GM19023 (cell line): Measurements from ENCODE around the gene SYT1.
"Not testable (repeated sequence)": the region's sequence is repeated elsewhere in the genome, so short reads cannot be mapped to it uniquely, and the experiment has no call there.

Source experiments
- ATAC-seq: cut with Tn5 transposase; IDR thresholded peaks from one replicate; pipeline ENCODE4 v1.9.1; 2021; ENCODE audit warnings: mild to moderate bottlenecking, moderate library complexity; ENCODE audit not compliant: unreplicated experiment

The SYT1 gene

DNA sequence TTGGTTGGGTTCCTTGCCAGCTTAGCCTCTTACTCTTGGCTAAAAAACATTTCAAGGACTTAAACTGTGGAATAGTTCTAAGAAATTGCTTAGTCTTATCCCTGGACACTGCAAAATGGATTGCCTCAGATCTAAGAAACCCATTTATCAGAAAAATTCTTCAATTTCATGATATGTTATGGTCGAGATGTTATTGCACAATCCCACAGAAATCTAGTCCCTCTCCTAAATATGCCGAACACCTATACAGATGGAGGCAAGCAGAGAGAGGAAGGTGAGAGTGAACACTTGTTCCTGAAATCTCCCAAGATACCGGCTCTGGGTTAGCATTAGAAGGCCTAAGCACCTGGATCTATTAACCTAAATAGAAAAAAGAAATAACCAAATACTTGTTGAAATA is 559.0 kb downstream of the SYT1 start:
- no peak for ATAC-seq

DNA sequence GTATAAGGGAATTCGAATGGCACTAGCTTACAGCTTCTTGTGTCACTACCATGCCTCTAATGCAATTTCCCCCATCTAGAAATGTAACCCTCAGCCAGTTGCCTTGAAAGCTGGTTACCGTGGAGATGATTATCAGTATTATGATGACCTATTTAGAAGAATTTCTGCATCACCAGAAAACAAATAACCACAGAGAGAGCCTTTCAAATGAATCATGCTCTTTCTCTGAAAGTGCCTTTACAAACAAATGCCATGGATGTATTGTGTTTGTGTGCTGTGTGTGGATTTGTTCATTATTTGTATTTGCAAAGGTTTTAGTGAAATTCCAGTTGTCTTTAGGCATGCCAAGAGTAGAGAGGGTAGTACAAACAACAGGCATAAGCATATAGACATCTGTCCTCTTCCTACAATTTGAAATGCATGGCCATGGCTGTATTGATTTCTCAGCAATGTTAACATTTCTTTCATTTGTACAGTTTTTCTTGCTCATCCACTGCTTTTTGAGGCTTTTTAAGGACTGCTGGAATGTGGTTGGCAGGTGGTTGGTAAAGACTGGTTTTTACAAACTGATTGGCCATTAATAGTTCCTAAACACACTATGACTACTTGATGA is 559.6 kb downstream of the SYT1 start:
- ATAC-seq, result no peak

DNA sequence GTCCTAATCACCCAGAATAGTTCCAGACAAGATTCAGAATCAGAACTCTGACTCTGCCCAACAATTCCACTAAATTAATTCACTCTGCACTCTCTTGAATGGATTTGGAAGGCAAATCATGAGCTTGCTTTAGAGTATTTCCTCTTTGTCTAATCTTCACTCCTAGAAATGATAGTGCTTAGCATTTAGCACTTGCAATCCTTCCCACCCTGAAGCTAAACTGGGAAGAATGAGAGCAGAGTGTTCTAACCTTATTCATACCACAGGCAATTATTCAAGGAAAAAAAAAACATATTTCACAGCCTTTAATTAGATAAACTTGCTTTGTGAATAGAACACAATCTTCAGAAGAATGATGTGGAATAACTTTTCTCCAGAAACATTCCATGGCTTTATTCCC is 561.5 kb downstream of the SYT1 start:
- no peak for ATAC-seq

DNA sequence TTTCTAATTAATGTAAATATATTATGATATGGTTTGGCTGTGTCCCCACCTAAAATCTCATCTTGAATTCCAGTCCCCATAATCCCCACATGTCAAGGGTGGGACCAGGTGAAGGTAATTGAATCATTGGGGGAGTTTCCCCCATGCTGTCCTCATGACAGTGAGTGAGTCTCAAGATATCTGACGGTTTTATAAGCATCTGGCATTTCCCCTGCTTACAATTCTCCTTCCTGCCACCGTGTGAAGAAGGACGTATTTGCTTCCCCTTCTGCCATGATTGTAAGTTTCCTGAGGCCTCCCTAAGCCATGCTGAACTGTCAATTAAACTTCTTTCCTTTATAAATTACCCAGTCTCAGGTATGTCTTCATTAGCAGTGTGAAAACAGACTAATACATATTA is 562.2 kb downstream of the SYT1 start:
- ATAC-seq, result not testable (repeated sequence)

DNA sequence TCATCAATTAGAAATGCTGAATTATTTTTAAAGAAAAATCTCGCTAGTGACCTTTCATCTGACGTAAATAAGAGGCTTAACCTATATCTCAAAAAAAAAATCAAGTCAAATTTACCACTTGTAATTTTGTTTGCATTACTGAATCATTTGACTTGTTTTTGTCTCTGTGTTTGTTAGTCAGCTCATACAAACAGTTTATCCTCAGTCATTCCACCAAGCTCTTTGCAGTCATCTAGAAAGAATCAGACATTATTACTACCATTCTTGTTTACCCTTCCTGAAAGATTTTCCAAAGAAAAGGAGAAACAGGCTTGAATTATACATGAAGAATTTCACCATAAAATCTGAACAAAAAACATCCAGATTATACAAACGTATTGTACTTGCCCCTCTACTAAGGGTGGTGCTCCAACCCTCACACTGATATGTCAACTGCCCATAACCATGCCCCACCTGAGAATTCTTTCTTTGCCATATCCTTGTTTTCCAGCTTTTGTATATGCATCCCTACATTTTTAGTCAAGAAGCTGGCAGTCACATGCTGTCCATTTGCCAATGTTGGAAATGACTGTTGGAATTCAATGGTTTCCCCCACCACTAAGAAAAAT is 569.0 kb downstream of the SYT1 start:
- ATAC-seq, result no peak

DNA sequence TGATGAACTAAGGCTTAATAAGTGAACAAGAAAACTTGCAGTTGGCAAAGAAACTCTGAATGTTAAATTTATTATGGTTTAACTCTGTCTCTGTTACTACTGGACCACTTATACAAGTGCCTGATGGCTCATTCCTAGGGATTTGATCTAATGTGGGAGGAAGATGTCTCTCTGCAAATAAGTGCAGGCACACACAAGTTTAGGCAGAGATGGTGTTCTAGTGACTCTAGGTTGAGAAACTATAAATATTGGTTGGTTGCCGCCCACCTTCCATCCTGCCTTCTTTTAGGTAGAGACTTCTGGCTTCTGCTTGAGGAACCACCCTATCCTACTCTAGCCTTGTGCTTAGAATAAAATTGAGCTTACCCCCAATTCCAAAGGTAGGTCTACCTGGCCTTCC is 570.0 kb downstream of the SYT1 start:
- no peak for ATAC-seq

DNA sequence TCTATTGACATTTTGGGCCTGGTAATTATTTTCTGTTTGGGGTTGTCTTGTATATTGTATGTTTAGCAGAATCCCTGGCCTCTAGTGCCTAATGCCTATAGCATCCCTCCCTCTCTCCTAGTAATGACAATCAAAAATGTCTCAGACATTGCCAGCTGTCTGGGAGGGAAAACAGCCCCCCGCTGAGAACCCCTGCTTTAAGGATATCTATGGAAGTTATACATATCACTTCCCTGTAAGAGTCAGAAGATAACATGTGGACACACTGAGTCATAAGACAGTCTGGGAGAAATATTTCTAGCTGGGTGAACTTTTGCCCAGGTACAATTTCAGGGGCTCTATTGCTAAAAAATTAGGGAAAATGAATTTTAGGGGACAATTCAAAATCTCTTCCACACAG is 571.2 kb downstream of the SYT1 start:
- ATAC-seq, result no peak

DNA sequence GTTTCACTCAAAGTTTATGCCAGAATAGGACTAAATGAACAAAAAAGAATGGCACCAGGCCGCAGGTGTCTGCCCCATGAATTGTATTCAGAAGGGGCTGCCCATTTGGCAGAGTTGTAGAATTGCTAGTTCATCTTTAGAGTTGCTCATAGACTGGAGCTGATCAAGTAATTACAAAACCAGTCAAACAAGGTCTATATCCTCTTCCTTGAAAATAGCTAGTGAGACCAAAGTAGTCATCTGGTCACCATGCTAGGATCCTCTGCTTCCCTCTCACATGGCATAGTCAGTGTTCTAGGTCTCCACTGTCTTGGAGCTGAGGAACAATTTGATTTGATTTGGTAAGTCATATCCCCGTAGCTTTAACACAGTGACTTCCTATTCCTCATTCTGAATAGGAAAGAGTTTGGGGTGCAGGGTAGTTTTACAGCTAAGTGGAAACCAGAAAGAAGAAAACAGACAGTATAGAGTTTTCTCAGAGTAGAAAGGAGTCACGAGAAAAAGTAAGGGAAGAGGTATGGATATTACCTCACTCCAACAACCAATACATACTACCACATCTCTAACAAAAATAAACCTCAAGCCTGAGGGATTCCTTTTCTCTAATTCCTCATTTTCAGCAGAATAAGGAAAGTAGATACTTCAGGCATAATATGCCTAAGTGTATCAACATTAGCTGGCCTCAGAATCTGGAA is 574.1 kb downstream of the SYT1 start:
- no peak for ATAC-seq

DNA sequence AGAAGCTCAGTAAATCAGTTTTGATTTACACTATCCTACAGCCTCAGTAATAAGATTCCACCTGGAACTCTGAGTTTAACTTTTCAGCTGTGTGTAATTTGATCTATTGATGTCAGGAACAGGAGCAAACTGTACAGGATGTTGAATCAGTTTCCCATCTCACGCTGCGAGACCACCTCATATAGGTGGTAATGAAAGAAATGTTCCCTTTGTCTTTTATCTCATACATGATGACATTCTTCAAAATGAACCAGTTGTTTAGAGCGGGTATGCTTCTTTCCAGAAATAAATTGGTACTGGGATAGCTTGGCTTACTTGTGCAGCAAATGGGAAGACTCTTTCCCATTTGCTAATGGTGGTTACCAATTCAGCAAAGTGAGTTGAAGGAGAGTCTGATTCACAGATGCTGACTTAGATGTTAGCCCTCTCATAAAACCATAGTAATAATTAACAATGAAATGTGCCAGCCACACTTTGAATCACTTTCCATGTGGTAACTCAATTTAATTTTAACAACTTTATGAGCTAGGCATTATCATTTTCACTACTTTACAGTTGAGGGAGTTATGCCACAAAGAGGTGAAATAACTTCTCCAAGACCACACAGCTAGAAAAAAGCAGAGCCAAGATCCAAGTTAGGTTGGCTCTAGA is 574.7 kb downstream of the SYT1 start:
- ATAC-seq, result no peak

DNA sequence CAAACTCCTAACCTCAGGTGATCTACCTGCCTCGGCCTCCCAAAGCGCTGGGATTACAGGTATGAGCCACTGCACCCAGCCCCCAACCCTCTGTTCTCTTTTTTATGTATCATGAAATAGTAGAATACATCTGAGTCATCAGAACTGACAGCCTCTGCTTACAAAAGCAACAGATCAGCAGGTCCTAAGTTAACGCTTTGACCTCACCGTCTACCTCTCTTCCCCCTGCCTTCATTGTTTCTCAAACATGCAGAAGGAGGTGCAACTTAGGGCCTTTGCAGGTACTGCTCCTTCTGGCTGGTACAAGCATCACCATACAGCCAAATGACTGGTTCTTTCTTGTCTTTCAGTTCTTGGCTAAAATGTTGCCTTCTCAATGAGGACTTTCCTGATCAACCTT is 577.0 kb downstream of the SYT1 start:
- ATAC-seq, result no peak

DNA sequence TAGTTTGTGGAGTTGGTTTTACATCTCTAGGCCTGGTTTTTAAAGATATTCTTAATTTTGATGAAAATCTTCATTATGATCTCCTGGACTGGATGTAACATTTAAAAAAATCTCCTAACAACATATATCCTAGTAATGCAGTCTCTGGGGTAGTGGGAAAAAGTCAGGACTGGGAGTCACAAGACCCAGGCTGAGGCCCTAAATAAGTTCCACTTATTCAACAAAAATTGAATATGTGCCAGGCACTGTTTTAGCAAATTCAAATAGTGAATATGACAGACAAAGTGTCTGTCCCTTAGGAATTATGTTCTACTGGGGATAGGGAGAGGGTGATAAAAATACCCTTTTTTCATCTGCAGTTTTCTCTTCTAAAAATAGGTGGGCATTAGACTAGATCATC is 577.8 kb downstream of the SYT1 start:
- no peak for ATAC-seq

DNA sequence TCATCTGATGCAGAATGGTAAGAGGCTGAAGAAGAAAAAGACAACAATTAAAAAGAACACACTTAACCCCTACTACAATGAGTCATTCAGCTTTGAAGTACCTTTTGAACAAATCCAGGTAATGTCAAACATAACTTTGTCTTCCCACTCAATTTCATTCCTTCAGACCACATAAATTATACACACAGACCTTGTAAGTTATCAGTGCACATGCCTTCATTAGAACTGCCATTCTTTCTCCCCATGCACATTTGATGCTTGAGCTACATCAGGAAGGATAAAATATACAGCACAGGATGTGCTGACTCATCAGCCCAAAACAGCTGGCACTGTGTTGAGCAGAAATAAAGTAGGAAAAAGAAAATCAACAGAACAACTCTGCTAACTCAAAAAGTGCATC is 579.5 kb downstream of the SYT1 start:
- ATAC-seq, result no peak

DNA sequence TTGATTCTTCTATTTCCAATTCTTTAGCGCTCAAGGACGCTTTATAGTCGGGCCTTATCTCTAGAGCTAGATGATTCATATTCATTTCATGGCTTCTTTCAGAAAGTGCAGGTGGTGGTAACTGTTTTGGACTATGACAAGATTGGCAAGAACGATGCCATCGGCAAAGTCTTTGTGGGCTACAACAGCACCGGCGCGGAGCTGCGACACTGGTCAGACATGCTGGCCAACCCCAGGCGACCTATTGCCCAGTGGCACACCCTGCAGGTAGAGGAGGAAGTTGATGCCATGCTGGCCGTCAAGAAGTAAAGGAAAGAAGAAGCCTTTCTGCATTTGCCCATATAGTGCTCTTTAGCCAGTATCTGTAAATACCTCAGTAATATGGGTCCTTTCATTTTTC is 584.2 kb downstream of the SYT1 start:
- ATAC-seq, result no peak

DNA sequence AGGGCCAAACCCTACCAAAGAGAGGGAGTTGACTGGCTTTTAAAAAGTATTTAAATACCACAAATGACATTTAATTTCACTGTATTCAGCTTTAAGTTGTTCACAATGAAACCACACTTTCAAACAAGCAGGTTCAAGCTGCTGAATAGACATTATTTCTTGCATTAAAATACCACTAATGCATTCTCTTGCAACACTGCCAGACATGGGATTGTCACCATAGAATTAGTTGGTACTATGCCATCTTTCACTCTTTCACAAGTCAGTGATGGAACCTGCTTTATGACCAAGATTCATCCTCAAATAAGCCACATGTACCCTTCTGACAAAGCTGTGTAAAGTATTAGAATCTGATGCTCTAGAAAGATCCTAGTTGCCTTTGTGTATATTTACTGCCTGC is 586.8 kb downstream of the SYT1 start:
- ATAC-seq, result no peak

DNA sequence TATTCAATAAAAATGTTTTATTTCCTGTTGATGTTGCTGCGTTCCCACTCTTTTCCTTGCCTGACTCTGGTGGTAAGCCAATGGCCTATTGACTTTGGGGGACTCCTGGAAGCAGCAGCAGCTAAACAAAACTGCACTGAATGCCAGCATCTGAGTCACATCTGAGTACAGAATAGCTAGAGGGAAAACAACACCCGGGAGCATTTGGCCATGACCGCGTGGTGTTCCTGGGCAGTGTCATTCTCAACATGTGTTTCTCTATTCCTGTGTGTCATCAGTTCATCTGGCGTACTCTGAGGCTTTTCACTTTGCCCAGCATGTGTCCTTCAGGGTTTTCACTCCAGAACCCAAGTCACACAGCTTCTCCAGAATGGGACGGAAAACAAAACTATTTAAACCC is 587.4 kb downstream of the SYT1 start:
- ATAC-seq, result no peak

DNA sequence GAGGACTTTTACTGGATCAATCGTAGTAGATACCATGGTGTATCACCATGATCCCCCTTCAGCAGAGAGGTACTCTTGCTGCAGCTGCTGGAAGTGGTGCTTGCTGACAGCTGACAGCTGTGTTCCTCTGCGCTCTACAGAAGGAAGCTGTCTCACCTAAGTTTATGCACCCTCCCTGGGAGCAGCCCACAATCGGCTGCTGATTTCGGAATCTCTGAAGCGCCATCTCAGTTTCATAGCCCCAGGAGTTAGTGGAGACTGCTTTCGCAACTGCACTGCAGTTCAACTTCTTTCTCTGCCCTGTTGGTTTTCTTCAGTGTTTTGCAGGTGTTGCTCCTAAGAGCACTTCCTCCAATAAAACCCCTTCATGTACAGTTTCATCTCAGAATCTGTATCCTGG is 588.3 kb downstream of the SYT1 start:
- no peak for ATAC-seq

DNA sequence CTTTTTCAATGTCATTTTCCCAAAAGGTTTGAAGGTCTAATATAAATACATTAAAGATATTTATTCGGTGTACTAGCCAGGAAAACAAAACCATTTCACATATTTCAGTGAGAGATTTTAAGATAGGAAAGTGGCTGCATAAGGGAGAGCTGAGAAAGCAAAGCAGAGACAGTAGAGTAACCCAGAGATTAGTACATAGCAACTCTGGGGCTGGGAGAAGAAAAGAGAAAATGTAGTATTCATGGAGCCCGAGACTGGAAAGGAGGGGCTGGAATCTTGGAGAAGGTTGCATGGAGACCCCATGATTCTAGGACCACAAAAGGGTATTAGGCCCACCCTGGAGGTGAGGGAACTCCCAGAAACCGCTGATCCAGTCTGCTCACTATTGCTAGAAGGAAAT is 589.2 kb downstream of the SYT1 start:
- ATAC-seq, result no peak

DNA sequence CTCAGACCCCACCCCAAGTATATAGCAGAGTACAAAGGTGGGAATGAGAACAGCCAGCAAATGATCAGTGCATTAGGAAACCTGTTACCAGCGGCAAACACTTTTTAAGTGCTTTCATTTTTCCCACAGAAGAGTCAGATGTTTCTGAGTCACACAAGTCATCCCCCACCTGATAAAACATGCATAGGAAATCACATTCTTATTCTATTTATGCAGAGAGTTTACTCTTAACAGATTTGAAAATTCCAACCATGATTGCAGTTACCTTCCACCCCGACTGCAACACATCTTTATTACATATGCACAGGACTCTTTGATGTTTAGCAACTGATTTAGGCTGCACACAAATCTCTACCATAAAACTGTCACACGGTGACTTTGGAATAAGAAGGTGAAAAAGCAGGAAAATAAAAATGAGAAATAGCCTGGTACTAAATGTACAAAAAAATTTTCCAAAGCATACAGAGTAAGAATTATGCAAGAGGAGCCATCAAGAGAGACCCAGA is 589.8 kb downstream of the SYT1 start:
- ATAC-seq, result no peak

DNA sequence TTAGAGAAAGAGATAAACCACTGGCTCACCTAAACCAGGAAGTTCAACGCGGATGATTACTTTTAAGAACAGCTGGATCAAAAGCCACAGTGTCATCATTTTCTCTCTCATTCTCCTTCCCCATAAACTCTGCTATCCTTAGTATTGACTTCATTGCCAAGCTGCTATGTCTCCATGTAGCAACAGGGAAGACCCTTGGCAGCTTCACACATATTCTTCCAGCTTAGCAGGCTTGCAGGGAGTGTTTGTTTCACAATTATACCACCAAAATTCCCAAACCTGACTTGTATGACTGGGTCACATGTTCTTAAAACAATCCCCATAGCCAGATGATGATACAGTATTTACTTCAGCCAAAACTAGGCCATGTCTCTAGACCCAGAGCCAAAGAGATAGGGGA is 590.7 kb downstream of the SYT1 start:
- no peak for ATAC-seq

DNA sequence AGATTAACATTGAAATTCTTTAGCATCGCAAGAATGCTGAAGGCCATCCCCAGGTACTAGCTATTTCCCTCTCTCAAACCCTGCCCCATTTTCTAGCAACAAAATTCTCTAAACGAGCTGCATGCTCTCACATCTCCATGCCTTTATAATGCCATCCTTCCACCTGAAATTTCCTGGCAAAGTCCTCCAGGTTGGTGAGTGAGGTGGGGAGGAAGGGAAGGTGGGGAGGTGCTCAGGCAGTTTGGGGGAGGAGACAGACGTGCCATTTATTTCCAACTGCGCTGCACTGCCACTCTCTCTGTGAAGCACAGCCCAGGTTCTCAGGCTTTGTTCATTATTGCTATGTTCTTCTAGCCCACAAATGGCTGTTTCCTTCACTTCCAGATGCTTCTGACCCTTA is 617.7 kb downstream of the SYT1 start:
- ATAC-seq, result no peak

DNA sequence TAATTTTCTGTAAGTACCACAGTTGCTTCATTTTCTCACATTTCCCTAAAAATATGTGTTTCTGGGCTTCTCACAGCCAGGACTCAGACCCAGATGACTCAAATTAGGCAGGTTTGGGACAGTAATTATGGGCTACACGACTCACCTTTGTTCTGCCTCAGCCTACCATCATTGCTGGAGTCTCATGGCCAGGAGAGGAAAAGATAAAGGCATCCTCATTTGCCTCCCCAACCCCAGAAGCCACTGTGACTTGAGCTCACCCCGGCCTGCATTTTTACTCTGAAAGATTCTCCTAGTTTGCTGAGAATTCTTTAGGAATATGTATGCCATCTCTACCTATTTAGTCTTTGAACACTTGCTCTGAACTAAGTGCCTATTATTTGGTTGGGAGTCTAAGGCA is 618.3 kb downstream of the SYT1 start:
- no peak for ATAC-seq

DNA sequence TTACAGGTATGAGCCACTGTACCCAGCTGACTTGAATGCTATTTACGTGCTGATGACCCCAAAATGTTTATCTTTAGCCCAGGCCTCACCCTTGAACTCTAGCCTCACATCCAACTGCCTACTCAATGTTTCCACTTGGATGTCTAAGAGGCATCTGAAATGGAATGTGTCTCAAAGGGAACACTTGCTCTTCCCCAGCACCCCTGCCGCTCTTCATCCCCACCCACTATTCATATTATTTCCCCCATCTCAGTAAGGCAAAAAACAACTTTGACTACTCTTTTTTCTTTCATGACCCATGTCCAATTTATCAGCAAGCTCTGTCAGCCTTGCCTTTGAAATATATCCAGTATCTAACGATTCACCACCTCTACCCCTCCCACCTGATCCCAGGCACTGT is 621.6 kb downstream of the SYT1 start:
- ATAC-seq, result no peak
